HG03571 (cell line): ENCODE data around the gene SLC17A1.

Experiments
- ATAC-seq: cut with Tn5 transposase; IDR thresholded peaks from one replicate; pipeline ENCODE4 v1.9.1; 2021; ENCODE audit not compliant: unreplicated experiment

SLC17A1 gene, protein sequence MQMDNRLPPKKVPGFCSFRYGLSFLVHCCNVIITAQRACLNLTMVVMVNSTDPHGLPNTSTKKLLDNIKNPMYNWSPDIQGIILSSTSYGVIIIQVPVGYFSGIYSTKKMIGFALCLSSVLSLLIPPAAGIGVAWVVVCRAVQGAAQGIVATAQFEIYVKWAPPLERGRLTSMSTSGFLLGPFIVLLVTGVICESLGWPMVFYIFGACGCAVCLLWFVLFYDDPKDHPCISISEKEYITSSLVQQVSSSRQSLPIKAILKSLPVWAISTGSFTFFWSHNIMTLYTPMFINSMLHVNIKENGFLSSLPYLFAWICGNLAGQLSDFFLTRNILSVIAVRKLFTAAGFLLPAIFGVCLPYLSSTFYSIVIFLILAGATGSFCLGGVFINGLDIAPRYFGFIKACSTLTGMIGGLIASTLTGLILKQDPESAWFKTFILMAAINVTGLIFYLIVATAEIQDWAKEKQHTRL

DNA sequence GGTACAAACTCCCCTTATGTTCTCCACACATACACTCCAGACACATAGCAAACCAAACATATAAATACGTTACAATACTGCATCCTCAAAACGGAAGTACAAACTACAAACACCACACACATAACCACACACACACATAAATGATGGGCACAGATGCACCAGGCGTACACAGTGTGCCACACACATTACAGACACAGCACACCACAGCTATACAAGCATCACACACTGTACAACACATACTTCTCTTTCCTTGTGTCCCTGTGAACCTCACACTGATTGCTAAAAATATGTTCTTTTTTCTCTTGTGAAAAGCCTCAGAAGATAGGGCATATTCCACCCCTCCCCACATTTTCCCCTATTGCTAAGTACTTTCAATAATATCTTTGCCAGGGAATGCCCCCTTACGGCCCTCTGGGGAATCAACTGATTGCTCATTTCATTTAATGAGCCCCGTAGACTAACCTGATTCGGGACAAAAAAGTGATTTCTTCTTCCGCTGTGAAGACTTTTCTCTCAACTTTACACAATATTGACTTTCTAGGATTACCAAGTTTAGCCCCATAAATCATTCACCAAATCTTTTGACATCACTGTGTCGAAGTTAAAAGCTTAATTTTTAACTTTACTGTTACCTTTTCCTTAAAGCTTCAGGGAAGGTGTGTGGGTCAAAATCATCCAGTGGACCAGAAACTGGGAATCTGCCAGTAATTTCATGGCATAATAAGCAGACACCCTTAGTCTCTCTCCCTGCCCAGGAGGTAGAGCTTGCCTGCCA, at the start of gene SLC17A1:
SLC17A1 (minus strand) TSS at position 521 of the 775 bp plus-strand sequence. CDS start 1,495 bp downstream, outside the sequence.
- ATAC-seq = no peak

DNA sequence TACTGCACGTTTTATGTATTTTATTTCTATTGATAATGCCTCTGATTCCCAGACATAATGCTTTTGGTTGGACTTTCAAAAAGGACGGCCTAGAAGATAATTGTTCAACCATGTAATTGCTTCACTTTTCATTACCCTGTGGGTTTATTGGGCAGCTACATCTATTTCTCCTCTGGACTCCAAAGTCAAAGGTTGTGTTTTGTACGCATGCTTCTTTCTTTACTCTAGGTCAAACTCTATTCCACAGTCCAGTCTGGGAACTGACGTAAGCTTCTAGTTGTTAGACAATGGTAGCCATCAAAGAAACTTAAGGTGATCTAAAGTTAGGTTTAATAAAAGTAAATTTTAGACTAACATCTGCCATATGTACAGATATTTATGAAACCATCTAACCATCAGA, 48.7 kb upstream of the SLC17A1 start:
- ATAC-seq = no peak

- ATAC-seq = no peak
Measured at GRCh38 chr6:25878721-25879322, 47.0 kb upstream of the SLC17A1 start.

DNA sequence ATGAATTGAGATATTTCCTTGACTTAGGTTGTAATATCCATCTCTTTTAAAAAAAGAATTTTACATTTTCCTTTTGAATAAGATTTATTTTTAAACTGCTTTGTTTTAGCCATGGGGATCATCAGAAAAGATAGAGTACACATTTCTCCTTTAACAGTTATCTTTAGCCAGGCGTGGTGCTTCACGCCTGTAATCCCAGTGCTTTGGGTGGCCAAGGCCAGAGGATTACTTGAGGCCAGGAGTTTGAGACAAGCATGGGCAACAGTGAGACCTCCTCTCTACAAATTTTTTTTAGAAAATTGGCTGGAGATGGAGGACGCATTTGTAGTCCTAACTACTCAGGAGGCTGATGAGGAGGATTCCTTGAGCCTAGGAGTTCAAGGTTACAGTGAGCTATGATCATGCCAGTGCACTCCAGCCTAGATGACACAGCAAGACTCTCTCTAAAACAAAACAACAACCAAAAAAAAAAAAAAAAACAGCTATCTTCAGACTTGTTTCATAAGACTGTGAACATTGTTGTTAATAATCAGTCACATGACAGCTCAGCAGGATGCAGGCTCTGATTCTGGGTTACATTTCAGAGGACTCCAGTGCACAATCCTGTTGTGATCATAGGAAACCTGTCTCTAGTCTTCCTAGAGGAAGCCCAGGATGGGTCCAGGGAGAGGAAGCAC, 44.2 kb upstream of the SLC17A1 start:
- no peak for ATAC-seq

DNA sequence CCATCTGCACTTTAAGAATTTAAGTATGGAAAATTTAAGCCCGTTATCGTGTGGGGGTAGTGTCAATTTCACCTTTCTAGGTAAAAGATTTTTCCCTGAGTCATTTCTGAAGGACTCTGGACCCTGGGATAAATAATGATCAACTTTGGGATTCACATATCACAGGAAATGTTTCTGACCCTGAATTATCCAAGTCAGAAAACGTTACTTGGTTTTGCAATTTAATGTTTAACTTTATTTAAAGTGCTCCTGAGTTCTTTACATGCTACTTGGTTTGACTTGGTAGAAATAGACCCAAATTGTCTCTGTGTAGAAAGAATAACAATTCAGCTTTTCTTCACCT, 43.7 kb upstream of the SLC17A1 start:
- ATAC-seq = no peak

DNA sequence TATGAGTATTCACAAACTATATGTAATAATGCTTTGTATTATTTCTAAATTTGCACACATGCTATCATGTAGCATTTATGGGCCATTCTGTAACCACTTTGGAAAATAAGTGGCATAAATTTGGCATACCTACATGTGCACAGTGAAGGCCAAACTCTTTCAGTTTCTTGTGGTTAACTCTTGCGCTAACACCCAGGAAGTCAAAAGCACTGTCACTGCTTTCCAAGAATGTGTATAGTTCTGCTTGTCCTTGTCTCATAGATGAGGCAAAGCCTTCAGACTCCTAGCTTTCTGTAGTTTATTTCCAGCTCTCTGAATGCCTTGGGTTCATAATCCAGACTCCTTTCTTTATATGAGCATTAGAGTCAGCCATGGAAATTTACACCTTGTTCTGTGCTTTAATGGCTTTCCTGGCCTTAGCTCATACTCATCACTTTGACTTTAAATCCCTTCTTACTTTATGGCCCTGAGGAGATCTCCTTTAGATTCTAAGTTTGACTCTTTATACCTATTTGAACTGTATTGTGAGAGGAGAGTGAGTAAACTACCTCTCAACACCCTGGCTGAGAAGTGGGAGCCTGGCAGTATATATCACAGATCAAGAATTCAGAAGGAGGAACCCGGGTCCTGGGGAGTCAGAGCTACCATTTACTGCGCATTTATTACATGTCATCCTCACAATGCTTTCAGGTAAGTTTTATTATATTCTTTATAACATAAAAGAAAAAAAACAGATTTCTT, 43.1 kb upstream of the SLC17A1 start:
- no peak for ATAC-seq

- ATAC-seq = no peak
Measured at GRCh38 chr6:25874118-25874517, 42.3 kb upstream of the SLC17A1 start, which contains the start of gene SLC17A3. TSS of gene SLC17A3 (minus strand) at chr6:25874243. CDS start at chr6:25868387, 5,856 bp downstream.

DNA sequence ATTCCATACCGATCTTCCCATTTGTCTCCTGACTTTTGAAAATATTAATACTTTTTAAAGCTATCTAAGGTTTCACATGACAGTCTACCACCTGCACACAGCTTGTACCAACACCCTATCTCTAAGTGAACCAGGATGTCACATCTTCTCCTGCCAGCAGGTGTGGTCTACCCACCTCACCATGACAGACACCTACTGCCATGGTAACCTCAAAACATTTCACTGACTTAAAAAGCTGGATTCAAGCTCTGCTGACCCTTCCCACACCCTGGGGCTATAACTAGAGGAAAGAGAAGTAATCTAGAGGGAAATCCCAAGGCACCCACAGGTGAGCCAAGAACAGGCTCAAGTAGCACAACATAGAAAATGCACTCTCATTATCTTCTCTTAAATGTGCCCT, 41.0 kb upstream of the SLC17A1 start:
- ATAC-seq = no peak

DNA sequence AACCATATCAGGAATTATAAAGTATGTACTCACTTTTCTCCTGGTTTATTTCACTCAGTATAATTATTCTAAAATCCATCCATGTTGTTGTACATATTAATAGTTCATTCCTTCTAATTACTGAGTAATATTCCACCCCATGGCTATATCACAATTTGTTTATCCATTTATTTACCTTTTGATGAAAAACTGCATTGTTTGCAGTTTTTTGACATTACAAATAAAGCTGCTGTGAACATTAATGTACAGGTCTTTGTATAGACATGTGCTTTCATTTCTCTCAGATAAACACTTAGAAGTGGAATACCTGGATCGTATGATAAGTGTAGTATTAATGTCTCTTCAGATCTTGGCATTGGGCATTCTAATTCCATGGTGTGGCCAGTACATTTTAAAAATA, 38.0 kb upstream of the SLC17A1 start:
- ATAC-seq = no peak

GRCh38 chr6:25868436-25869183, 36.8 kb upstream of the SLC17A1 start:
- no peak for ATAC-seq

- no peak for ATAC-seq
Measured at GRCh38 chr6:25866011-25866410, 34.2 kb upstream of the SLC17A1 start.

- no peak for ATAC-seq
Measured at GRCh38 chr6:25863360-25863759, 31.5 kb upstream of the SLC17A1 start.

DNA sequence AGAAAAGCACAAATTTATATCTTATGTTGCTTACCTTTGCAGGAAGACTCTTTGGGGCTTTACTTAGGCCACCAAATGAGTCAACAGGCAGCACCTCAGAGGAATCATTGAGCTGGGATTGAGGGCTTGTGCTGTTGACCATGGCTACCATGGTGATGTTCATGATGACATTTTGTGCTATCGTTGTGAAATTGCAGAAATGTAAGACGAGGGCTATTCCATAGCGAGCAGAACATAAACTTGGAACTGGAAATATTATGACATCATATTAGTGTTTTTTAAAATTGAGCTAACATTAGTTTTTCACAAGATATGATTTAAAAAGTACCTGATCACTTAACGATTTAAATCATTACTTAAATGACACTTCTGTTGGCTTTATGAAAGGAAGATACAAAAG, 30.3 kb upstream of the SLC17A1 start:
- no peak for ATAC-seq

- ATAC-seq = no peak
Measured at GRCh38 chr6:25852756-25853155, 20.9 kb upstream of the SLC17A1 start.

DNA sequence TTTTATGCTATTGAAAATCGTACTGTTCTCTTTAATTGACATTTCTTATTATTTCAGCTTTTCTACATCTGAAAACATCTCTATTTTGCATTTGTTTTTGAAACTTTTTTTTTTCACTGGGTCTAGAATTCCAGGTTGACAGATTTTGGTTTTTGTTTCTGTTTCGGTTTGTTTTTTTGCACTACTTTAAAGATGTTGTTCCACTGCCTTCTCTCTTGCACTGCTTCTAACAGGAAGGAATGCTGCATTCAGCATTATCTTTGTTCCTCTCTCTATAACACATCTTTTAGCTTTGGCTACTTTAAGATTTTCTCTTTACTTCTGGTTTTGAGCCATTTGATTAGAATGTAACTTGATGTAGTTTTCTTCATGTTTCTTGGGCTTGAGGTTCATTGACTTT, 20.1 kb upstream of the SLC17A1 start:
- no peak for ATAC-seq

DNA sequence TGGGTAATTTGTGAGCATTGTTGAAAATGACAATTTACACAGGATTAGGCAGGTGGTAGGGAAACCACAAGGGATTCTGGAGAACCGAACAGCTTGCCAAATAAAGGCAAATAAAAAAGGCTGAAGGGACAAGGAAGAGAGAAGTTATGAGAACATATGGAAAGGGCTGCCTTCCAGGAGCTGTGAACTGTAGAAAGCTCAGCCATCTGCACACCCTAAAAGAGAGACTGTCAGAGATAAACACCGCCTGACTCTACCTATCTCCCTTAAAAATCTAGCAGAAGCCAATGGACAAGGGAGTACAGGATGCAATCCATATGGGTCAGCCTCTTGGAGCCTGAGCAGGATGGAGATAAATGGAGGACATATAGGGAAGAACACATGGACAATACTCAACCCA, 12.7 kb upstream of the SLC17A1 start:
- ATAC-seq = no peak

- ATAC-seq = no peak
Measured at GRCh38 chr6:25842526-25842925, 10.7 kb upstream of the SLC17A1 start.

GRCh38 chr6:25835442-25836283, 3.8 kb upstream of the SLC17A1 start:
- ATAC-seq = no peak

DNA sequence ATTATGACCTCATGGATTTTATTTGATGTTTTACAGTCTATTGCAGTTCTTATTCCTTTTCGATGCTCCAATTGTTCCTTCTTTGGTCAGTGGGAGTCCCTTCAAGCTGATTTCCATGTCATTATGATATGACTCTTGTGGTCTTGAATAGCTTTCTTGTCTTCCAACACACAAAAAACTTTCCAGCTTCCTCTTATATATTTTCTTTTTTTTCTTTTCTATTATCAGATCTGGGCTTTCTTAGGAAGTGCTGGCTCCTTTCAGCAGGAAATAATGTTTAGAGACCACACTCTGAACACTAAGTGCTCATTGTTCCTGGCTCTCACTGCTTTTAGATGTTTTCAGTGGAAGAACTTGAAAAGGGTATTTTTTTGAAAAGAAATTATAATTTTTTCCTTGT, 3.1 kb upstream of the SLC17A1 start:
- ATAC-seq = no peak
